T-helper 2 cell (primary cell): ENCODE data around the gene PDLIM3.
"Not testable (repeated sequence)": the region's sequence is repeated elsewhere in the genome, so short reads cannot be mapped to it uniquely, and the experiment has no call there.

Source experiments
- DNase-seq, 5 experiments: peaks; one replicate each; pipeline versions ENCODE4 v3.0.0 to v3.0.0-alpha.2; 2012 to 2022

PDLIM3 gene

GRCh38 chr4:185518069-185518468 lies 17.2 kb downstream of the PDLIM3 start:
- no peak for DNase-seq

GRCh38 chr4:185515248-185515647 lies 20.1 kb downstream of the PDLIM3 start:
- DNase-seq: no peak

GRCh38 chr4:185514182-185514697 lies 21.1 kb downstream of the PDLIM3 start:
- DNase-seq: no peak

- peak in 3 of 5 experiments; percentile 9 to 38 (median 33) for DNase-seq
Observed at GRCh38 chr4:185513489-185514181, 21.7 kb downstream of the PDLIM3 start.

- no peak for DNase-seq
Observed at GRCh38 chr4:185512516-185512915, 22.8 kb downstream of the PDLIM3 start.

GRCh38 chr4:185511243-185511642 lies 24.1 kb downstream of the PDLIM3 start:
- DNase-seq: not testable (repeated sequence)

GRCh38 chr4:185510806-185511205 lies 24.5 kb downstream of the PDLIM3 start:
- no peak for DNase-seq

GRCh38 chr4:185508181-185508580 lies 27.1 kb downstream of the PDLIM3 start:
- no peak for DNase-seq

GRCh38 chr4:185506422-185506821 lies 28.9 kb downstream of the PDLIM3 start:
- DNase-seq: no peak

- DNase-seq: no peak
Observed at GRCh38 chr4:185504098-185505047, 30.9 kb downstream of the PDLIM3 start.

- DNase-seq: no peak
Observed at GRCh38 chr4:185502386-185502785, 32.9 kb downstream of the PDLIM3 start.

- DNase-seq: no peak
Observed at GRCh38 chr4:185500576-185500975, 34.7 kb downstream of the PDLIM3 start.

- DNase-seq: no peak
Observed at GRCh38 chr4:185500035-185500434, 35.3 kb downstream of the PDLIM3 start.

GRCh38 chr4:185488650-185489049 lies 46.7 kb downstream of the PDLIM3 start:
- DNase-seq: no peak

GRCh38 chr4:185481401-185481800 lies 53.9 kb downstream of the PDLIM3 start:
- DNase-seq: no peak

- no peak for DNase-seq
Observed at GRCh38 chr4:185480016-185480732, 55.1 kb downstream of the PDLIM3 start.

GRCh38 chr4:185479507-185479971 lies 55.8 kb downstream of the PDLIM3 start:
- peak in 1 of 5 experiments; percentile 13 for DNase-seq

- DNase-seq: no peak
Observed at GRCh38 chr4:185473247-185473646, 62.1 kb downstream of the PDLIM3 start.

- no peak for DNase-seq
Observed at GRCh38 chr4:185472103-185472542, 63.2 kb downstream of the PDLIM3 start.

GRCh38 chr4:185471235-185472102 lies 63.8 kb downstream of the PDLIM3 start, which contains the start of gene CCDC110:
Gene CCDC110, minus strand, starts transcription at chr4:185471733. Its CDS starts 50 bp downstream, at chr4:185471683.
- DNase-seq: peak; percentile 77 to 90 (median 85)

GRCh38 chr4:185470501-185471195 lies 64.7 kb downstream of the PDLIM3 start:
- DNase-seq: peak in 4 of 5 experiments; percentile 18 to 46 (median 40)
